Activated CD4-positive, alpha-beta T cell treated with anti-CD3 and anti-CD28 coated beads, Interleukin-2, amount 10 ng/mL, durations not matched to agents 24 days and 14 days (primary cell): Measurements from ENCODE around the gene ATG4D. TPM values are rescaled to one million over a fixed set of nuclear protein-coding genes. Genes with fewer than 3 reads are reported as not detected.
"Not testable (repeated sequence)": the region's sequence is repeated elsewhere in the genome, so short reads cannot be mapped to it uniquely, and the experiment has no call there.

Experiments used
- DNase-seq: peaks from one replicate; pipeline ENCODE4 v3.0.0; 2022
- H3K27ac Mint-ChIP-seq: one replicate; pipeline ENCODE4 v1.8.0; 2022; ENCODE audit warnings: mild to moderate bottlenecking, mixed read lengths
- H3K27me3 Mint-ChIP-seq: one replicate; pipeline ENCODE4 v1.8.0; 2022; ENCODE audit warnings: mixed read lengths
- H3K36me3 Mint-ChIP-seq: one replicate; pipeline ENCODE4 v1.8.0; 2022; ENCODE audit warnings: low read depth, mild to moderate bottlenecking, mixed read lengths
- H3K4me1 Mint-ChIP-seq: one replicate; pipeline ENCODE4 v1.8.0; 2021; ENCODE audit warnings: mixed read lengths
- H3K4me3 Mint-ChIP-seq: one replicate; pipeline ENCODE4 v1.8.0; 2022; ENCODE audit warnings: mild to moderate bottlenecking, moderate library complexity, mixed read lengths
- H3K9me3 Mint-ChIP-seq: one replicate; pipeline ENCODE4 v1.8.0; 2021; ENCODE audit warnings: mixed read lengths
- intact Hi-C: fragments of 100-400 bp; cut with micrococcal nuclease; formaldehyde crosslinking; loops from one replicate; pipeline ENCODE4 v1.15.1; 2023
- total RNA-seq: library from RNA; stranded (reverse); gene quantifications from 2 replicates; pipeline ENCODE4 v1.2.3, GENCODE V29; 2022

Gene ATG4D
- total RNA-seq, 1 donor from 2014 or later: 40.8 TPM

- intact Hi-C loops: loop anchor here (5.0 kb wide), 2 partner anchors 38 to 222 kb away; no protein-coding TSS in a partner anchor
- Mint-ChIP-seq H3K27ac (no peak overlapping the region), H3K36me3 (peaks cover 2% of the 10 kb centered on the region), H3K9me3 (no peaks in the 10 kb centered on the region), H3K4me1 (peaks cover 27% of the 10 kb centered on the region), H3K4me3 (peak overlapping the region; percentile 71), H3K27me3 (peaks cover 56% of the 10 kb centered on the region)
- peak; percentile 82 for DNase-seq
Observed at GRCh38 chr19:10514211-10515145, 29.2 kb upstream of the ATG4D start.

- H3K36me3 Mint-ChIP-seq: peaks cover 2% of the 10 kb centered on the region
- H3K27ac Mint-ChIP-seq: no peak overlapping the region
- no peak overlapping the region for H3K4me3 Mint-ChIP-seq
- peaks cover 25% of the 10 kb centered on the region for H3K4me1 Mint-ChIP-seq
- H3K9me3 Mint-ChIP-seq: no peaks in the 10 kb centered on the region
- no peak for DNase-seq
- intact Hi-C loops: no loop called here
- H3K27me3 Mint-ChIP-seq: peaks cover 64% of the 10 kb centered on the region
Observed at GRCh38 chr19:10516064-10516385, 27.7 kb upstream of the ATG4D start.

- Mint-ChIP-seq H3K4me3 (peak overlapping the region; percentile 58), H3K36me3 (peaks cover 2% of the 10 kb centered on the region), H3K27ac (no peak overlapping the region), H3K9me3 (no peaks in the 10 kb centered on the region), H3K4me1 (peaks cover 25% of the 10 kb centered on the region), H3K27me3 (peaks cover 61% of the 10 kb centered on the region)
- no peak for DNase-seq
- intact Hi-C loops: no loop called here
Observed at GRCh38 chr19:10516671-10517286, 26.9 kb upstream of the ATG4D start.

- Mint-ChIP-seq H3K4me1 (peaks cover 25% of the 10 kb centered on the region), H3K9me3 (no peaks in the 10 kb centered on the region), H3K27me3 (peaks cover 64% of the 10 kb centered on the region), H3K27ac (no peak within 1 kb of the TSS), H3K36me3 (peaks cover 2% of the 10 kb centered on the region), H3K4me3 (peak within 1 kb of the TSS; percentile 75)
- intact Hi-C loops: no loop called here
- DNase-seq: peak; percentile 77
Observed at GRCh38 chr19:10517361-10517759, 26.3 kb upstream of the ATG4D start, which contains the start of gene S1PR5. Gene S1PR5 (minus strand): TSS chr19:10517447. CDS start chr19:10515011, 2,436 bp downstream.

GRCh38 chr19:10517760-10518443 is 25.8 kb upstream of the ATG4D start:
- peak overlapping the region; percentile 75 for H3K4me3 Mint-ChIP-seq
- H3K36me3 Mint-ChIP-seq: peaks cover 2% of the 10 kb centered on the region
- DNase-seq: peak; percentile 66
- intact Hi-C loops: no loop called here
- peaks cover 64% of the 10 kb centered on the region for H3K27me3 Mint-ChIP-seq
- no peak overlapping the region for H3K27ac Mint-ChIP-seq
- peaks cover 25% of the 10 kb centered on the region for H3K4me1 Mint-ChIP-seq
- H3K9me3 Mint-ChIP-seq: no peaks in the 10 kb centered on the region

- Mint-ChIP-seq H3K36me3 (peaks cover 2% of the 10 kb centered on the region), H3K4me1 (peaks cover 23% of the 10 kb centered on the region), H3K27me3 (peaks cover 56% of the 10 kb centered on the region), H3K9me3 (no peaks in the 10 kb centered on the region), H3K4me3 (peak overlapping the region; percentile 75), H3K27ac (peak overlapping the region; percentile 19)
- intact Hi-C loops: no loop called here
- peak; percentile 60 for DNase-seq
Observed at GRCh38 chr19:10518444-10519361, 25.0 kb upstream of the ATG4D start.

GRCh38 chr19:10519421-10519820 is 24.3 kb upstream of the ATG4D start:
- peaks cover 54% of the 10 kb centered on the region for H3K27me3 Mint-ChIP-seq
- no peak for DNase-seq
- H3K36me3 Mint-ChIP-seq: peaks cover 2% of the 10 kb centered on the region
- H3K4me1 Mint-ChIP-seq: peaks cover 19% of the 10 kb centered on the region
- H3K27ac Mint-ChIP-seq: no peak overlapping the region
- no peak overlapping the region for H3K4me3 Mint-ChIP-seq
- intact Hi-C loops: no loop called here
- H3K9me3 Mint-ChIP-seq: no peaks in the 10 kb centered on the region

- H3K27me3 Mint-ChIP-seq: peaks cover 42% of the 10 kb centered on the region
Observed at GRCh38 chr19:10520652-10521318, 22.9 kb upstream of the ATG4D start.

GRCh38 chr19:10521461-10522171 is 22.1 kb upstream of the ATG4D start:
- Mint-ChIP-seq H3K9me3 (no peaks in the 10 kb centered on the region), H3K4me1 (peaks cover 18% of the 10 kb centered on the region), H3K4me3 (no peak overlapping the region), H3K27me3 (peaks cover 33% of the 10 kb centered on the region), H3K27ac (no peak overlapping the region), H3K36me3 (no peaks in the 10 kb centered on the region)
- intact Hi-C loops: no loop called here
- DNase-seq: no peak

More at GRCh38 chr19:10520652-10521318, 22.9 kb upstream of the ATG4D start:
- H3K4me3 Mint-ChIP-seq: no peak overlapping the region
- intact Hi-C loops: no loop called here
- no peak for DNase-seq
- H3K27ac Mint-ChIP-seq: no peak overlapping the region
- H3K36me3 Mint-ChIP-seq: peaks cover 1% of the 10 kb centered on the region
- H3K9me3 Mint-ChIP-seq: no peaks in the 10 kb centered on the region
- peaks cover 19% of the 10 kb centered on the region for H3K4me1 Mint-ChIP-seq

- Mint-ChIP-seq H3K36me3 (no peaks in the 10 kb centered on the region), H3K9me3 (no peaks in the 10 kb centered on the region), H3K4me1 (peaks cover 12% of the 10 kb centered on the region), H3K27me3 (peaks cover 26% of the 10 kb centered on the region), H3K4me3 (no peak overlapping the region), H3K27ac (no peak overlapping the region)
- intact Hi-C loops: no loop called here
- DNase-seq: no peak
Observed at GRCh38 chr19:10523135-10523636, 20.5 kb upstream of the ATG4D start.

- no peaks in the 10 kb centered on the region for H3K36me3 Mint-ChIP-seq
- DNase-seq: no peak
Observed at GRCh38 chr19:10525636-10526035, 18.1 kb upstream of the ATG4D start.

GRCh38 chr19:10526887-10527286 is 16.8 kb upstream of the ATG4D start:
- H3K36me3 Mint-ChIP-seq, H3K9me3 Mint-ChIP-seq, H3K4me3 Mint-ChIP-seq, H3K27me3 Mint-ChIP-seq, H3K27ac Mint-ChIP-seq, DNase-seq, H3K4me1 Mint-ChIP-seq, intact Hi-C loops: not testable (repeated sequence)

More at GRCh38 chr19:10525636-10526035, 18.1 kb upstream of the ATG4D start:
- Mint-ChIP-seq H3K27ac (no peak overlapping the region), H3K4me3 (no peak overlapping the region), H3K4me1 (no peaks in the 10 kb centered on the region), H3K9me3 (no peaks in the 10 kb centered on the region), H3K27me3 (peaks cover 7% of the 10 kb centered on the region)
- intact Hi-C loops: no loop called here
